ENCODE data around the gene DYNC1H1.

The DYNC1H1 gene

GRCh38 chr14:101933209-101933608 is 31.2 kb upstream of the DYNC1H1 start:
- Histone ChIP-seq H3K18ac (ENCODE audit: low read length) (no peak overlapping the region), H3K27me3 (ENCODE audit: control insufficient read depth in 3 of 3, insufficient read depth in 3 of 3, low read depth in 1 of 3, low read length in 3 of 3) (no peaks in the 10 kb centered on the region), H3K4me2 (ENCODE audit: insufficient read depth, low read length, poor library complexity, severe bottlenecking) (no peak overlapping the region), H2BK12ac (ENCODE audit: low read length) (no peak overlapping the region), H2AK5ac (ENCODE audit: low read depth, low read length) (no peak overlapping the region), H3K79me1 (ENCODE audit: low read depth, low read length) (peaks cover 2% of the 10 kb centered on the region), H3K14ac (ENCODE audit: low read length) (no peak overlapping the region), H3K27ac (replicated peaks; ENCODE audit: low read length) (no peak overlapping the region), H2BK15ac (ENCODE audit: low read length) (no peak overlapping the region), H2BK5ac (ENCODE audit: low read length) (no peak overlapping the region), H3K23ac (ENCODE audit: low read depth, low read length, poor library complexity) (no peak overlapping the region), H3K4me3 (ENCODE audit: low read length in 2 of 2) (no peak overlapping the region), H3K36me3 (replicated peaks in 1 of 2; ENCODE audit: control insufficient read depth in 2 of 2, insufficient read depth in 2 of 2, low read length in 2 of 2) (peaks cover 0 to 7% of the 10 kb centered on the region in 2 donors), H3K9me3 (replicated peaks in 1 of 2; ENCODE audit: control insufficient read depth in 2 of 2, insufficient read depth in 1 of 2, low read depth in 1 of 2, low read length in 2 of 2) (no peaks in the 10 kb centered on the region), H3K4ac (ENCODE audit: low read length) (no peak overlapping the region), H2AFZ (ENCODE audit: low read length) (peak overlapping the region; percentile 61), H3K9ac (ENCODE audit: low read depth, low read length, poor library complexity) (no peak overlapping the region), H2BK120ac (ENCODE audit: low read depth, low read length) (no peak overlapping the region), H4K8ac (ENCODE audit: low read depth, low read length) (peak overlapping the region; percentile 29), H4K91ac (ENCODE audit: low read depth, low read length, poor library complexity) (no peak overlapping the region), H3K4me1 (ENCODE audit: control insufficient read depth in 2 of 2, insufficient read depth in 1 of 2, low read depth in 1 of 2, low read length in 2 of 2) (no peaks in the 10 kb centered on the region)
- WGBS, 2 donors (ENCODE audit: extremely low coverage in 2 of 2, insufficient read length in 2 of 2, insufficient replicate concordance in 1 of 2), result no CpG with 5 or more reads among the region's 16 CpGs
- no peak for DNase-seq (ENCODE audit: low spot score)

GRCh38 chr14:101934601-101935150 is 29.7 kb upstream of the DYNC1H1 start:
- Histone ChIP-seq H3K9ac (ENCODE audit: low read depth, low read length, poor library complexity) (peak overlapping the region; percentile 30), H2AFZ (ENCODE audit: low read length) (no peak overlapping the region), H3K27ac (replicated peaks; ENCODE audit: low read length) (no peak overlapping the region), H3K4me1 (ENCODE audit: control insufficient read depth in 2 of 2, insufficient read depth in 1 of 2, low read depth in 1 of 2, low read length in 2 of 2) (no peaks in the 10 kb centered on the region), H3K18ac (ENCODE audit: low read length) (no peak overlapping the region), H4K8ac (ENCODE audit: low read depth, low read length) (peak overlapping the region; percentile 65), H3K4me2 (ENCODE audit: insufficient read depth, low read length, poor library complexity, severe bottlenecking) (no peak overlapping the region), H2BK5ac (ENCODE audit: low read length) (no peak overlapping the region), H3K79me1 (ENCODE audit: low read depth, low read length) (peaks cover 2% of the 10 kb centered on the region), H4K91ac (ENCODE audit: low read depth, low read length, poor library complexity) (no peak overlapping the region), H3K14ac (ENCODE audit: low read length) (no peak overlapping the region), H2BK12ac (ENCODE audit: low read length) (no peak overlapping the region), H3K27me3 (ENCODE audit: control insufficient read depth in 3 of 3, insufficient read depth in 3 of 3, low read depth in 1 of 3, low read length in 3 of 3) (no peaks in the 10 kb centered on the region), H3K36me3 (replicated peaks in 1 of 2; ENCODE audit: control insufficient read depth in 2 of 2, insufficient read depth in 2 of 2, low read length in 2 of 2) (no peaks in the 10 kb centered on the region), H2BK120ac (ENCODE audit: low read depth, low read length) (no peak overlapping the region), H3K4me3 (ENCODE audit: low read length in 2 of 2) (no peak overlapping the region), H2AK5ac (ENCODE audit: low read depth, low read length) (peak overlapping the region; percentile 56), H2BK15ac (ENCODE audit: low read length) (no peak overlapping the region), H3K23ac (ENCODE audit: low read depth, low read length, poor library complexity) (peak overlapping the region; percentile 89), H3K4ac (ENCODE audit: low read length) (no peak overlapping the region), H3K9me3 (replicated peaks in 1 of 2; ENCODE audit: control insufficient read depth in 2 of 2, insufficient read depth in 1 of 2, low read depth in 1 of 2, low read length in 2 of 2) (no peaks in the 10 kb centered on the region)
- WGBS, 2 donors (ENCODE audit: extremely low coverage in 2 of 2, insufficient read length in 2 of 2, insufficient replicate concordance in 1 of 2), result no CpG with 5 or more reads among the region's 14 CpGs
- no peak for DNase-seq (ENCODE audit: low spot score)

- peaks cover 0 to 3% (median 0%) of the 10 kb centered on the region in 3 experiments for H3K27me3 ChIP-seq (ENCODE audit: control insufficient read depth in 3 of 3, insufficient read depth in 3 of 3, low read depth in 1 of 3, low read length in 3 of 3)
- no peak overlapping the region for H3K18ac ChIP-seq (ENCODE audit: low read length)
- H3K9ac ChIP-seq (ENCODE audit: low read depth, low read length, poor library complexity), result no peak overlapping the region
- WGBS, 2 donors (ENCODE audit: extremely low coverage in 2 of 2, insufficient read length in 2 of 2, insufficient replicate concordance in 1 of 2), result no CpG with 5 or more reads among the region's 13 CpGs
- H2AFZ ChIP-seq (ENCODE audit: low read length), result peak overlapping the region; percentile 60
- H3K27ac ChIP-seq (replicated peaks; ENCODE audit: low read length), result no peak overlapping the region
- H2BK120ac ChIP-seq (ENCODE audit: low read depth, low read length), result no peak overlapping the region
- H3K14ac ChIP-seq (ENCODE audit: low read length), result no peak overlapping the region
- H2BK12ac ChIP-seq (ENCODE audit: low read length), result no peak overlapping the region
- no peak overlapping the region for H2AK5ac ChIP-seq (ENCODE audit: low read depth, low read length)
- no peak overlapping the region for H3K4ac ChIP-seq (ENCODE audit: low read length)
- no peak overlapping the region for H3K4me3 ChIP-seq (ENCODE audit: low read length in 2 of 2)
- H3K23ac ChIP-seq (ENCODE audit: low read depth, low read length, poor library complexity), result no peak overlapping the region
- H3K4me1 ChIP-seq (ENCODE audit: control insufficient read depth in 2 of 2, insufficient read depth in 1 of 2, low read depth in 1 of 2, low read length in 2 of 2), result no peaks in the 10 kb centered on the region
- H2BK5ac ChIP-seq (ENCODE audit: low read length), result no peak overlapping the region
- no peak overlapping the region for H2BK15ac ChIP-seq (ENCODE audit: low read length)
- no peak overlapping the region for H3K4me2 ChIP-seq (ENCODE audit: insufficient read depth, low read length, poor library complexity, severe bottlenecking)
- no peaks in the 10 kb centered on the region for H3K36me3 ChIP-seq (replicated peaks in 1 of 2; ENCODE audit: control insufficient read depth in 2 of 2, insufficient read depth in 2 of 2, low read length in 2 of 2)
- H3K9me3 ChIP-seq (replicated peaks in 1 of 2; ENCODE audit: control insufficient read depth in 2 of 2, insufficient read depth in 1 of 2, low read depth in 1 of 2, low read length in 2 of 2), result no peaks in the 10 kb centered on the region
- no peak overlapping the region for H4K91ac ChIP-seq (ENCODE audit: low read depth, low read length, poor library complexity)
- H3K79me1 ChIP-seq (ENCODE audit: low read depth, low read length), result peaks cover 2% of the 10 kb centered on the region
- no peak for DNase-seq (ENCODE audit: low spot score)
- no peak overlapping the region for H4K8ac ChIP-seq (ENCODE audit: low read depth, low read length)
These were observed 26.2 kb upstream of the DYNC1H1 start for GRCh38 chr14:101937926-101938767.

- H3K4me2 ChIP-seq (ENCODE audit: insufficient read depth, low read length, poor library complexity, severe bottlenecking), result no peak overlapping the region
- no peak overlapping the region for H3K27ac ChIP-seq (replicated peaks; ENCODE audit: low read length)
- no peaks in the 10 kb centered on the region for H3K9me3 ChIP-seq (replicated peaks in 1 of 2; ENCODE audit: control insufficient read depth in 2 of 2, insufficient read depth in 1 of 2, low read depth in 1 of 2, low read length in 2 of 2)
- H3K4me1 ChIP-seq (ENCODE audit: control insufficient read depth in 2 of 2, insufficient read depth in 1 of 2, low read depth in 1 of 2, low read length in 2 of 2), result no peaks in the 10 kb centered on the region
- no peak overlapping the region for H3K14ac ChIP-seq (ENCODE audit: low read length)
- H3K4ac ChIP-seq (ENCODE audit: low read length), result no peak overlapping the region
- H2BK12ac ChIP-seq (ENCODE audit: low read length), result no peak overlapping the region
- no peak overlapping the region for H2BK15ac ChIP-seq (ENCODE audit: low read length)
- peaks cover 2% of the 10 kb centered on the region for H3K79me1 ChIP-seq (ENCODE audit: low read depth, low read length)
- H3K23ac ChIP-seq (ENCODE audit: low read depth, low read length, poor library complexity), result no peak overlapping the region
- H3K4me3 ChIP-seq (ENCODE audit: low read length in 2 of 2), result no peak overlapping the region
- H4K8ac ChIP-seq (ENCODE audit: low read depth, low read length), result no peak overlapping the region
- H3K36me3 ChIP-seq (replicated peaks in 1 of 2; ENCODE audit: control insufficient read depth in 2 of 2, insufficient read depth in 2 of 2, low read length in 2 of 2), result no peaks in the 10 kb centered on the region
- peaks cover 0 to 3% (median 0%) of the 10 kb centered on the region in 3 experiments for H3K27me3 ChIP-seq (ENCODE audit: control insufficient read depth in 3 of 3, insufficient read depth in 3 of 3, low read depth in 1 of 3, low read length in 3 of 3)
- no peak overlapping the region for H2AFZ ChIP-seq (ENCODE audit: low read length)
- no peak overlapping the region for H2BK120ac ChIP-seq (ENCODE audit: low read depth, low read length)
- WGBS, 2 donors (ENCODE audit: extremely low coverage in 2 of 2, insufficient read length in 2 of 2, insufficient replicate concordance in 1 of 2), result no CpG with 5 or more reads among the region's 5 CpGs
- H3K18ac ChIP-seq (ENCODE audit: low read length), result no peak overlapping the region
- H3K9ac ChIP-seq (ENCODE audit: low read depth, low read length, poor library complexity), result no peak overlapping the region
- DNase-seq (ENCODE audit: low spot score), result no peak
- H2AK5ac ChIP-seq (ENCODE audit: low read depth, low read length), result no peak overlapping the region
- no peak overlapping the region for H4K91ac ChIP-seq (ENCODE audit: low read depth, low read length, poor library complexity)
- H2BK5ac ChIP-seq (ENCODE audit: low read length), result no peak overlapping the region
These were observed 24.7 kb upstream of the DYNC1H1 start for GRCh38 chr14:101939646-101940170.
